Stimulated activated CD4-positive, alpha-beta T cell treated with anti-CD3 and anti-CD28 coated beads, Interleukin-15, amount 100 ng/mL, for 1 hour (primary cell): Measurements from ENCODE around the gene RETREG3.
"Not testable (repeated sequence)": the region's sequence is repeated elsewhere in the genome, so short reads cannot be mapped to it uniquely, and the experiment has no call there.

Experiments used
- DNase-seq, 2 donors: peaks; one replicate each; pipeline ENCODE4 v3.0.0-alpha.2; 2020; ENCODE audit warnings: low read depth in 1 of 2, low spot score in 1 of 2

The RETREG3 gene

GRCh38 chr17:42574463-42574862, 34.7 kb downstream of the RETREG3 start:
- no peak for DNase-seq

DNA sequence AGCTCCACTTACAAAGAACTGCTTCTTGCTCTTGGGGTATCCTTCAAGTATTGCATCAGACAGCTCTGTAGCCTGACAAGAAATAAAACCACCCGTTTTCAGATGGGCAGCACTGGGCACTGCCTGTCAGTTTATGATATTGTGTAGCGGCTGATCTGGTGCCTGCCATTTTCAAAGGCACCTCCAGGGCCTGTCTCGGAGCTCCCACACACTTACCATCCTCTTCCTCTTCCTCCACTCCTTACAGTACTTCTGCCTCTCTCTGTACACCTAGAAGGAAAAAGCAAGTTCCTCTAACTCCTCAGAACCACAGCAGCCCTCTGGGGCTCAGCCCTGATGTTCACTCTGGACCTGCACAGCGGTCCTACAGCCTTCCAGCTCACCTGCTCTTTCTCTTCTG, 36.1 kb downstream of the RETREG3 start:
- no peak for DNase-seq

DNA sequence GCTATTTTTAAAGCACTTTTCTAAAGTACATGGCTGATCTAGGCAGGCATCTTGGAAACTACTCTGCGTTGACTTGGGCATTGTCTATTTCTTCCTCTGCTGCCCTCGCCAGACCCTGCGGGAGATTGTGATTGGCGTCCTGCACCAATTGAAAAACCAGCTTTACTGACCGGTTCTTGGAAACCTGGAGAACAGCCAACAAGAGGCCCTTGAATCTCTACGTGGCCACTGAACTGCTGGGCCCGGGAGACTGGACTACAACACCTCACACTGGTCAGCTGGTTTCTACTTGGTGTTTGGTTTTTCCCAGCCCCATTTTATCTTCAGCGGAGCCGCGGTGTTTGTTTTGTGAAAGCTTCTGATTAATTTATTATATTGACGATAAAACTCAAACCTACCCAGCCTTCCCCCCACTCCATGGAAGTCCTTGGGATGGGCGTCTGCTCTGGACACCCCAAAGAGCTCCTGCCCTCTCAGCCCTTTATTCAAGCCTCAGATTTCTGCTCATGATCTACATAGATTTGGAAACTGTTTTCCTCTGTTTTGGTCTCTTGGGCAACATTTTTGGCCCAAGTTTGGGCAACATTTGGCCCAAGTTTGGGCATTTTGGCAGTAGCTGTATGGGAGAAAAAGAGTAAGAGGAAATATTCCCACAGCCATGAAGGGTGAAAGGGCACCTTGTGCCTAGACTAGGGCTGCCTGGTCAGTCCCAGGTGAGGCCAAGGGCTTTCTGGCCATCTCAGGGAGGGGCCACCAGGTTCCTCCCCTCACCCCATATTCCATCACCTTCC, 37.5 kb downstream of the RETREG3 start:
- DNase-seq: no peak

- DNase-seq: no peak
Observed at GRCh38 chr17:42568341-42569111, 40.6 kb downstream of the RETREG3 start.

GRCh38 chr17:42566883-42567573, 42.1 kb downstream of the RETREG3 start, which contains the start of gene MLX:
TSS of gene MLX (plus strand) at chr17:42567100. CDS start at chr17:42567125, 25 bp downstream.
- peak; percentile 82 to 90 for DNase-seq

DNA sequence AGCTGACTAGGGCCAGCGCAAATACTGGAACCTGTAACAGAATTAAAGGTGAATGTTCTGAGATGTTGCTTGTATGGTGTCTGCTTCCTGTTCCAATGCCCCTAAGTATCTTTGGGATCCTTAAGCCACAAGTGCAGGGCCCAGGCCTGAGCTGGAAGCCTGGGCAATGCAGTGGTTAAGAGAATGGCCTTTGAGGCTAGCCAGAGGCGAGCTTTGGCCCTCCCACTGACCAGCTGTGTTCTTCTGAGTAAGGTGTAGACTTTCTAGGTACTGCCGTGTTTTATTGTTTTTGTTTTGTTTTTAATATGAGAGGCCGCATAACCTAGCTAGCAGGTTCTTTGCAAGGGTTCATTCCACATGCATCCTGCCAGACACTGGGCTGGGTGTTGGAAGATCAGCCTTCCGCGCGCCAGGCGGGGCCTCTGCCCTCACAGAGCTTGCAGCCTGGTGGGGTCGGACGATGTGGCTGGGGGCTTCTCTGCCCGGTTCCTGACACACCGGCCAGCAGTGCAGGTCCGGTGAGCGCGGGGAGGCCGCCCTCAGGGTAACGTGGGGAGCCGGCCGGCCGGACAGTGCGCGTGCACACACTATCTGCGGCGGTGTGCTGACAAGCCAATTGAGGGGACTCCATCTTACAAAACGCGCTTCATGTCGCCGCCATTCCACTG, 42.8 kb downstream of the RETREG3 start:
- no peak for DNase-seq

GRCh38 chr17:42565523-42566214, 43.5 kb downstream of the RETREG3 start:
- no peak for DNase-seq

DNA sequence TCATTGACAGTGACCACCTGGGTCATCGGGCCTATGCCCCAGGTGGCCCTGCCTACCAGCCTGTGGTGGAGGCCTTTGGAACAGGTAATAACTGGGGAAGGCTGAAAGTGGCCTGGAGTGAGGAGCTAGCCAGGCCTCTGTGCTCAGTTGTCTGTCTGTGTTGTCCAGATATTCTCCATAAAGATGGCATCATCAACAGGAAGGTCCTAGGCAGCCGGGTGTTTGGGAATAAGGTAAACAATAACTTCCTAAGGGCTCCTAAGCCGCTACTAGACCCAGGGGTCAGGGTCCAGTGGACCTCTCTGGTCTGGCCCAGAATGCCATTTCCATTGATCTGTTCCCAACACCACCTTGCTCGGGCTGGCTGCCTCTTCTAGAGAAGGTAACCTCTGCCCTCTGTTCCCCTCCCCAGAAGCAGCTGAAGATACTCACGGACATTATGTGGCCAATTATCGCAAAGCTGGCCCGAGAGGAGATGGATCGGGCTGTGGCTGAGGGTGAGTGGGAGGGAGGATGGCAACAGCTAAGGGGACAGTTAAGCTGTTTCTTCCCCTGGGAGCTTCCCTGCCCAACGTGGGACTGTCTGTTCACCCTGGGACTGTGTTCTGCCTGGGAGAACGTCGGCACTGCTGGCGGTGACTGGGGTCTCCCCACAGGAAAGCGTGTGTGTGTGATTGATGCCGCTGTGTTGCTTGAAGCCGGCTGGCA, 44.2 kb downstream of the RETREG3 start:
- no peak for DNase-seq

DNA sequence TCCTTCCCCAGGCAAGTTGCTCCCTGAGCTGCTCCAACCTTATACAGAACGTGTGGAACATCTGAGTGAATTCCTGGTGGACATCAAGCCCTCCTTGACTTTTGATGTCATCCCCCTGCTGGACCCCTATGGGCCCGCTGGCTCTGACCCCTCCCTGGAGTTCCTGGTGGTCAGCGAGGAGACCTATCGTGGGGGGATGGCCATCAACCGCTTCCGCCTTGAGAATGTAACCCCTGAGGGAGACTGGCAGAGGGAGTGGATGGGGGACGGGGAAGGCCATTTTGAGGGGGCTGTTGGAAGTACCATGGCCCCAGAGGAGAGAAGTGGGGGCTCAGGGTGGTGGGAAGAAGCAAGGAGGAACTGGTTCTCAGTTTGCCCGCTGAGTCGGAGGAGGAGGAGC, 45.2 kb downstream of the RETREG3 start:
- DNase-seq: no peak

DNA sequence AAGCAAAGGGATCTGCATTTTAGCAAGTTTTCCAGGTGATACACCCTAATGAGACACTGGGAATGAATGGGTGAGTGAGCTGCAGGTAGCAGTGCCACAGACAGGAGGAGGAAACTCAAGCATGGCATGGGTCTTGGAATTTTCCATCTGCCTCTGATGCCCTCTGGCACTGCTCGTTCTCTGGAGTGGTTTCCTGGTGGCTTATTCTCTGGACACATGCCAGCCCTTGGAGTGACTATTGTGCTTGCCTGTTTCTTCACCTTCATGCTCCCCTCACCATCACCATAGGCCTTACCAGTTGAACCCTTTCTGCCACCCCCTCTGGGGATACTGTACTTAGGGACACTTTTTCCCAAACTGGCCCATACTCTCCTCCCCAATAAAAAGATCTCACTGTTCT, 45.6 kb downstream of the RETREG3 start:
- DNase-seq: no peak

GRCh38 chr17:42563143-42563509, 46.0 kb downstream of the RETREG3 start:
- DNase-seq: no peak

- no peak for DNase-seq
Observed at GRCh38 chr17:42562388-42563142, 46.6 kb downstream of the RETREG3 start.

DNA sequence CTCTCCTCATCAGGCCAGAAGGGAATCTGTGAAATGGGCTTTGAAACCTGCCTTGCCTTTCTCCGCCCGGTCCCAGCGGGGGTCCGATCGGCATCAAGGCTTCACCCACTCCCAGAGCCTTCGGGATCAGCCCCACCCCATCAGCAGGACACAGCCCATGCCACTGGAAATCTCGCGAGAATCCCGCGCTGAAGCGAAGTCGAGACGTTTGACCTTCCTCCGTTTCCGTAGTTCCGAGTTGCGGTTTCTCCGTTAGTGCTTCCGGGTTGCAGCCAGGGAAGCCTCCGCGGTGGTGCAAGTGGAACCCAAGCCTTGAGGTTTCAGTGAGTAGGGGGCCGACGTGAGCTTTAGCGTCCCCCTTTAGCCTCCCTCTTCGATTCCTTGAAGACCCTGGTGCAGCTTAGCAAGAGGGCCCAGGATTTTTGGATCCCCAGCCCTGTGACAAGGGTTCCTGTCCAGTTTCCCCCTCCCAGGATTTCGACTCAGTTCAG, 47.2 kb downstream of the RETREG3 start, which contains the start of gene COASY:
COASY (plus strand) TSS at position 252 of the 491 bp plus-strand sequence. CDS start 475 bp downstream, outside the sequence.
- DNase-seq: peak; percentile 77 to 79

DNA sequence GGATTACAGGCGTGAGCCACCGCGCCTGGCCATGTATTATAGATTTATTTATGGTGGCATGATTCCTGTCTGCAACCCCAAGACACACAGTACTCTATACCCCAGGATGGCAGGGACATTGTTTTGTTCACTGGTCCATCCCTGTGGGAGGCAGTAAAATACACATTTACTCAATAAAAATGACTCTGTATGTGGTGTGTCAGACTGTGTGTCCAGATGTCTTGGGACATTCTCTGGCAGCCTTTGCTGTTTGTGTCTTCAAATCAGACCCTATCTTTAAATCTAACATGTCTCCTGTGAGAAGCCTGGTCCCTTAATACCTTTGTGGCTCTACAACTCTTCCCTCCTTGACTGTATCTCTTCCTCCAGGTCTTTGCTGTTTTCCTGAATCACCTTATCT, 48.9 kb downstream of the RETREG3 start:
- DNase-seq: no peak

DNA sequence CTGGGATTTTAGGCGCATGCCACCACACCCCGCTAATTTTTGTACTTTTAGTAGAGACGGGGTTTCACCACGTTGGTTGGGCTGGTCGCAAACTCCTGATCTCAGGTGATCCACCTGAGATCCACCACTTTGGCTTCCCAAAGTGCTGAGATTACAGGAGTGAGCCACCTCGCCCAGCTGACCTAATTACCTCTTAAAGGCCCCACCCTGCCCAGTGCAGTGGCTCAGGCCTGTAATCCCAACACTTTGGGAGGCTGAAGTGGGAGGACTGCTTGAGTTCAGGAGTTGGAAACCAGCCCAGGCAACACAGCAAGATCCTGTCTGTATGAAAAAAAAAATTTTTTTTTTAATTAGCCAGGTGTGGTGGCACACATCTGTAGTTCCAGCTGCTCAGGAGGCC, 50.1 kb downstream of the RETREG3 start:
- no peak for DNase-seq

DNA sequence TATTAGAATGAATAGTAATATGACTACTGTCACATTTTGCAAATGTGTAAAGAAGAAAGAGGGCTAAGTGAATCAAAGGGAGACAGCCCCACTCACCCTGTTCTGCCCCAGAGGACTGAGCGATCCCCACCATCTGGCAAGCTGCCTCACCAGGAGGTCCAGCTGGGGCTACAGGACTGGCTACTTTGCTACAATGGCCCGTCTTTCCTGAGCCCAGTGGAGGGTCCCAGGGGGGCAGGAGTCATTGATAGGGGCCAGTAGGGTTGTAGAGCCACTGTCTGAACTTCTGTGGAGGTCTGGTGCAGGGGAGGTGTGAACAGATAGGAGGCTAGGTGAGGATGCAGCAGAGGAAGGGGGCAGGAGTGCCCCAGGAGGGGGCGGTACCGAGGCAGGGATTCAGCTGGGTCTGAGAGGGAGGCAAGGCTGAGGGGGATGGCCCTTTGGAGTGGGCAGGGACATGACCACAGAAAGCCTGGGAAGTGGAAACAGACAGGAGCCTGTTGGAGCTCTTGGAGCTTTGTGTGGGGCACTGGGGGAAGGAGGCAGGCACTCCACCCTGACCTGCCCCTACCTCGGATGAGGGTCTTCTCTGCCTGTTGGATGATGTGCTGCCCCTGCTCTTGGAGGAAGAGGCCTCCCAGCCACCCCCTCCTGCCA, 53.1 kb downstream of the RETREG3 start:
- not testable (repeated sequence) for DNase-seq

GRCh38 chr17:42555122-42555622, 54.0 kb downstream of the RETREG3 start:
- no peak for DNase-seq
